ENCODE results near the gene KRTDAP. TPM values are rescaled to one million over a fixed set of nuclear protein-coding genes. Genes with fewer than 3 reads are reported as not detected.

KRTDAP gene
- total and polyA plus RNA-seq, 2 donors (not counting 3 experiments of a cell fraction or from before 2014, with no cell fraction given), result not detected

DNA sequence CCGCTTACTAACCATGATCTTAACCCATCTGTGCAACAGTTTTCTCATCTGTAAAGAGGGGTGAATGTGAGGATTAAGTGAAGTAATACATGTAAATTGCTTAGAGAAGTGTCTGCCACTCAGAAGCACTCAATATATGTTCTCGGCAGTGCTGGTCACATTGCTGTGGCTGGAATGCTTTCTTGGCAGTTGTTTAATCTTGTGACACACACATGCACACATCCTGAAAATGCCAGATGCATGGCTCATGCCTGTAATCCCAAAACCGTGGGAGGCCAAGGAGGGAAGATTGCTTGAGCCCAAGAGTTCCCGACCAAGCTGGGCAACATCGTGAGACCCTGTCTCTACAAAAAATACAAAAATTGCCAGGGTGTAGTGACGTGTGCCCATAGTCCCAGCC lies 28.0 kb upstream of the KRTDAP start:
- no peak for FAIRE-seq
- BruUV-seq (replicated peaks), result no TSS peak
- DNase-seq (ENCODE audit: low read depth, low spot score), result no peak

DNA sequence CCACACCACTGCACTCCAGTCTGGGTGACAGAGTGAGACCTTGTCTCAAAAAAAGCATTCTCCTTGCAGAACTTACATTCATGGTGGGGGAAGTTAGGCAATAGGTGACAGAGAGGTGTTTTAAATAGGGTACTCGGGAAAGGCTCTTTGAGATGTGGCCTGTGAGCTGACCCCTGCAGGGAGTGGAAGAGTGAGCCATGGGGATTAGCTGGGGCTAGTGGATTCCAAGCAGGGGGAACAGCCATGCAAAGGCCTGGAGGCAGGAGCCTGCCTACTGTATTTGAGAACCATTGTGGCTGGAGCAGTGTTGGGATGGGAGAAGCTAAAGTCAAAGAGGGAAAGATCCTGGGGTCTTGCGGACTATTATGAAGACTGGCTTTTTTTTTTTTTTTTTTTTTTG lies 27.1 kb upstream of the KRTDAP start:
- no peaks in the 10 kb centered on the region for H4K20me1 ChIP-seq (replicated peaks; ENCODE audit: control insufficient read depth, extremely low read depth, insufficient read depth, low read length)
- H3K36me3 ChIP-seq (ENCODE audit: control insufficient read depth in 2 of 2, extremely low read depth in 1 of 2, insufficient read depth in 2 of 2, low read length in 2 of 2), result no peaks in the 10 kb centered on the region
- POLR2A ChIA-PET, result no interaction called here
- H3K4me1 ChIP-seq (ENCODE audit: control insufficient read depth, extremely low read depth, insufficient read depth, low read length), result no peaks in the 10 kb centered on the region
- no peaks in the 10 kb centered on the region for H3K9me1 ChIP-seq (replicated peaks; ENCODE audit: control insufficient read depth, extremely low read depth, insufficient read depth, low read length)
- BruUV-seq (replicated peaks), result no TSS peak
- FAIRE-seq, result no peak
- no peak overlapping the region for H3K4me2 ChIP-seq (ENCODE audit: insufficient read depth, low read length)
- dilution Hi-C loops (cut with MboI; ENCODE audit: extremely low pct_ligation_motif_present, low sequenced_read_pairs) (no loop called here), intact Hi-C loops (cut with micrococcal nuclease) (no loop called here)
- H3K9ac ChIP-seq (replicated peaks; ENCODE audit: extremely low read depth, insufficient read depth, low read length), result no peak overlapping the region
- no peak for TF ChIP-seq EZH2 (IDR thresholded peaks at IDR 0.05; ENCODE audit: borderline replicate concordance, low read depth, low read length, severe bottlenecking)
- TF ChIP-seq MYC (IDR thresholded peaks at IDR 0.05; ENCODE audit: low read depth, low read length), result no peak
- TF ChIP-seq, protein P1, sequence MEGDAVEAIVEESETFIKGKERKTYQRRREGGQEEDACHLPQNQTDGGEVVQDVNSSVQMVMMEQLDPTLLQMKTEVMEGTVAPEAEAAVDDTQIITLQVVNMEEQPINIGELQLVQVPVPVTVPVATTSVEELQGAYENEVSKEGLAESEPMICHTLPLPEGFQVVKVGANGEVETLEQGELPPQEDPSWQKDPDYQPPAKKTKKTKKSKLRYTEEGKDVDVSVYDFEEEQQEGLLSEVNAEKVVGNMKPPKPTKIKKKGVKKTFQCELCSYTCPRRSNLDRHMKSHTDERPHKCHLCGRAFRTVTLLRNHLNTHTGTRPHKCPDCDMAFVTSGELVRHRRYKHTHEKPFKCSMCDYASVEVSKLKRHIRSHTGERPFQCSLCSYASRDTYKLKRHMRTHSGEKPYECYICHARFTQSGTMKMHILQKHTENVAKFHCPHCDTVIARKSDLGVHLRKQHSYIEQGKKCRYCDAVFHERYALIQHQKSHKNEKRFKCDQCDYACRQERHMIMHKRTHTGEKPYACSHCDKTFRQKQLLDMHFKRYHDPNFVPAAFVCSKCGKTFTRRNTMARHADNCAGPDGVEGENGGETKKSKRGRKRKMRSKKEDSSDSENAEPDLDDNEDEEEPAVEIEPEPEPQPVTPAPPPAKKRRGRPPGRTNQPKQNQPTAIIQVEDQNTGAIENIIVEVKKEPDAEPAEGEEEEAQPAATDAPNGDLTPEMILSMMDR (IDR thresholded peaks at IDR 0.05; ENCODE audit: extremely low read depth in 1 of 2, insufficient read depth in 1 of 2, low read depth in 1 of 2, low read length in 2 of 2), result no peak
- TF ChIP-seq GATA2 (IDR thresholded peaks at IDR 0.05; ENCODE audit: insufficient read depth, insufficient read length, low read depth, low read length), result no peak
- TF ChIP-seq, protein P2, sequence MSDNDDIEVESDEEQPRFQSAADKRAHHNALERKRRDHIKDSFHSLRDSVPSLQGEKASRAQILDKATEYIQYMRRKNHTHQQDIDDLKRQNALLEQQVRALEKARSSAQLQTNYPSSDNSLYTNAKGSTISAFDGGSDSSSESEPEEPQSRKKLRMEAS (IDR thresholded peaks at IDR 0.05; ENCODE audit: insufficient read depth, insufficient read length), result no peak
- no peak for TF ChIP-seq JUN (IDR thresholded peaks at IDR 0.05; ENCODE audit: borderline replicate concordance, insufficient read depth, insufficient read length, low read depth)
- no peak for TF ChIP-seq POLR2AphosphoS5 (IDR thresholded peaks at IDR 0.05; ENCODE audit: insufficient read depth, low read depth, low read length)
- no peak for TF ChIP-seq FOS (IDR thresholded peaks at IDR 0.05; ENCODE audit: borderline replicate concordance, insufficient read depth, low read length)
- TF ChIP-seq POLR2A (IDR thresholded peaks at IDR 0.05; ENCODE audit: low read depth, low read length), result no peak
- H3K27ac ChIP-seq (ENCODE audit: insufficient read depth, low read depth, low read length), result no peak overlapping the region
- CTCF ChIA-PET, result interaction anchor here (0.9 kb wide), 1 partner anchor 10 kb away, joined by 3 read pairs; the partner anchor contains the start of gene SBSN
- DNase-seq (ENCODE audit: low read depth, low spot score), result no peak
- no peak overlapping the region for H3K4me3 ChIP-seq (replicated peaks in 1 of 3; ENCODE audit: insufficient read depth in 1 of 3, low read depth in 1 of 3, low read length in 3 of 3)
- peaks cover 8 to 11% of the 10 kb centered on the region in 2 experiments for H3K27me3 ChIP-seq (ENCODE audit: control insufficient read depth in 2 of 2, insufficient read depth in 2 of 2, low read length in 2 of 2)
- H3K79me2 ChIP-seq (ENCODE audit: control insufficient read depth, insufficient read depth, low read length), result no peaks in the 10 kb centered on the region
- no peak overlapping the region for H2AFZ ChIP-seq (ENCODE audit: low read depth, low read length)
- no peaks in the 10 kb centered on the region for H3K9me3 ChIP-seq (replicated peaks; ENCODE audit: control insufficient read depth, insufficient read depth, low read length)

More for the DNA sequence above, 28.0 kb upstream of the KRTDAP start:
- no peak for TF ChIP-seq EZH2 (IDR thresholded peaks at IDR 0.05; ENCODE audit: borderline replicate concordance, low read depth, low read length, severe bottlenecking)
- no peak for TF ChIP-seq MYC (IDR thresholded peaks at IDR 0.05; ENCODE audit: low read depth, low read length)
- TF ChIP-seq, protein P2 (IDR thresholded peaks at IDR 0.05; ENCODE audit: insufficient read depth, insufficient read length), result no peak
- no peak for TF ChIP-seq FOS (IDR thresholded peaks at IDR 0.05; ENCODE audit: borderline replicate concordance, insufficient read depth, low read length)
- TF ChIP-seq JUN (IDR thresholded peaks at IDR 0.05; ENCODE audit: borderline replicate concordance, insufficient read depth, insufficient read length, low read depth), result no peak
- TF ChIP-seq POLR2A (IDR thresholded peaks at IDR 0.05; ENCODE audit: low read depth, low read length), result no peak
- TF ChIP-seq GATA2 (IDR thresholded peaks at IDR 0.05; ENCODE audit: insufficient read depth, insufficient read length, low read depth, low read length), result no peak
- H2AFZ ChIP-seq (ENCODE audit: low read depth, low read length), result no peak overlapping the region
- no peaks in the 10 kb centered on the region for H3K4me1 ChIP-seq (ENCODE audit: control insufficient read depth, extremely low read depth, insufficient read depth, low read length)
- no peaks in the 10 kb centered on the region for H3K36me3 ChIP-seq (ENCODE audit: control insufficient read depth in 2 of 2, extremely low read depth in 1 of 2, insufficient read depth in 2 of 2, low read length in 2 of 2)
- no peak overlapping the region for H3K9ac ChIP-seq (replicated peaks; ENCODE audit: extremely low read depth, insufficient read depth, low read length)
- H4K20me1 ChIP-seq (replicated peaks; ENCODE audit: control insufficient read depth, extremely low read depth, insufficient read depth, low read length), result no peaks in the 10 kb centered on the region
- H3K9me3 ChIP-seq (replicated peaks; ENCODE audit: control insufficient read depth, insufficient read depth, low read length), result no peaks in the 10 kb centered on the region
- H3K9me1 ChIP-seq (replicated peaks; ENCODE audit: control insufficient read depth, extremely low read depth, insufficient read depth, low read length), result no peaks in the 10 kb centered on the region
- H3K4me3 ChIP-seq (replicated peaks in 1 of 3; ENCODE audit: insufficient read depth in 1 of 3, low read depth in 1 of 3, low read length in 3 of 3), result no peak overlapping the region
- H3K4me2 ChIP-seq (ENCODE audit: insufficient read depth, low read length), result no peak overlapping the region
- peaks cover 4 to 8% of the 10 kb centered on the region in 2 experiments for H3K27me3 ChIP-seq (ENCODE audit: control insufficient read depth in 2 of 2, insufficient read depth in 2 of 2, low read length in 2 of 2)
- H3K27ac ChIP-seq (ENCODE audit: insufficient read depth, low read depth, low read length), result no peak overlapping the region
- dilution Hi-C loops (cut with MboI; ENCODE audit: extremely low pct_ligation_motif_present, low sequenced_read_pairs), result no loop called here
- CTCF ChIA-PET, result no interaction called here
- intact Hi-C loops (cut with micrococcal nuclease), result no loop called here
- H3K79me2 ChIP-seq (ENCODE audit: control insufficient read depth, insufficient read depth, low read length), result no peaks in the 10 kb centered on the region
- POLR2A ChIA-PET, result no interaction called here
